CD4-positive, alpha-beta T cell treated with Interleukin-21 for 1 hour (primary cell): ENCODE data around the gene TIE1.

Experiments used
- DNase-seq: peaks from one replicate; pipeline ENCODE4 v3.0.0-alpha.2; 2020

Gene TIE1

GRCh38 chr1:43293896-43294760 is 6.7 kb upstream of the TIE1 start:
- no peak for DNase-seq

GRCh38 chr1:43294761-43295160 is 6.0 kb upstream of the TIE1 start:
- DNase-seq = no peak

- no peak for DNase-seq
These were observed 4.6 kb upstream of the TIE1 start for GRCh38 chr1:43296207-43296606.

GRCh38 chr1:43298055-43298454 is 2.7 kb upstream of the TIE1 start:
- no peak for DNase-seq

- DNase-seq = no peak
These were observed 1.7 kb upstream of the TIE1 start for GRCh38 chr1:43299101-43299500.

- no peak for DNase-seq
These were observed 1.4 kb downstream of the TIE1 start for GRCh38 chr1:43302201-43302600.

- no peak for DNase-seq
These were observed 2.1 kb downstream of the TIE1 start for GRCh38 chr1:43302721-43303470.

- DNase-seq = no peak
These were observed 2.9 kb downstream of the TIE1 start for GRCh38 chr1:43303471-43304313.

- DNase-seq = no peak
These were observed 3.5 kb downstream of the TIE1 start for GRCh38 chr1:43304314-43304681.

- no peak for DNase-seq
These were observed 4.1 kb downstream of the TIE1 start for GRCh38 chr1:43304771-43305300.

GRCh38 chr1:43305461-43305860 is 4.7 kb downstream of the TIE1 start:
- DNase-seq = no peak

GRCh38 chr1:43305926-43306687 is 5.3 kb downstream of the TIE1 start:
- DNase-seq = no peak

- no peak for DNase-seq
These were observed 6.1 kb downstream of the TIE1 start for GRCh38 chr1:43306688-43307457.

GRCh38 chr1:43307458-43308158 is 6.8 kb downstream of the TIE1 start:
- DNase-seq = no peak

- DNase-seq = no peak
These were observed 8.0 kb downstream of the TIE1 start for GRCh38 chr1:43308635-43309404.

- no peak for DNase-seq
These were observed 8.7 kb downstream of the TIE1 start for GRCh38 chr1:43309405-43310025.

- DNase-seq = no peak
These were observed 10.7 kb downstream of the TIE1 start for GRCh38 chr1:43311521-43311920.

GRCh38 chr1:43312212-43312623 is 11.4 kb downstream of the TIE1 start:
- DNase-seq = no peak
